GM19099 (cell line): ENCODE measurements around the gene CCDC169.

Experiments
- POLR2A ChIP-seq: IDR thresholded peaks from 3 replicates; pipeline ENCODE4 v1.6.1; 2011; ENCODE audit warnings: low read depth; ENCODE audit not compliant: insufficient read length; ENCODE audit errors: extremely low read depth

The CCDC169 gene

GRCh38 chr13:36328821-36329220 is 31.2 kb upstream of the CCDC169 start:
- TF ChIP-seq POLR2A, result no peak

GRCh38 chr13:36325912-36326311 is 28.3 kb upstream of the CCDC169 start:
- TF ChIP-seq POLR2A, result no peak

- TF ChIP-seq POLR2A, result no peak
These were observed 26.4 kb upstream of the CCDC169 start for GRCh38 chr13:36323951-36324566.

- TF ChIP-seq POLR2A, result no peak
These were observed 25.8 kb upstream of the CCDC169 start for GRCh38 chr13:36323408-36323807.

- no peak for TF ChIP-seq POLR2A
These were observed 15.7 kb upstream of the CCDC169 start for GRCh38 chr13:36313047-36313969.

- TF ChIP-seq POLR2A, result no peak
These were observed 12.9 kb upstream of the CCDC169 start for GRCh38 chr13:36310417-36311108.

GRCh38 chr13:36302289-36302688 is 4.7 kb upstream of the CCDC169 start:
- TF ChIP-seq POLR2A, result no peak

- TF ChIP-seq POLR2A, result no peak
These were observed 988 bp upstream of the CCDC169 start for GRCh38 chr13:36298535-36299068.

- no peak for TF ChIP-seq POLR2A
These were observed 3.5 kb downstream of the CCDC169 start for GRCh38 chr13:36294096-36294495.

- TF ChIP-seq POLR2A, result no peak
These were observed 4.1 kb downstream of the CCDC169 start for GRCh38 chr13:36293497-36293896.

- TF ChIP-seq POLR2A, result no peak
These were observed 8.7 kb downstream of the CCDC169 start for GRCh38 chr13:36288794-36289391.

- no peak for TF ChIP-seq POLR2A
These were observed 11.6 kb downstream of the CCDC169 start for GRCh38 chr13:36286006-36286405.

- no peak for TF ChIP-seq POLR2A
These were observed 14.7 kb downstream of the CCDC169 start for GRCh38 chr13:36282821-36283432.

- TF ChIP-seq POLR2A, result no peak
These were observed 22.2 kb downstream of the CCDC169 start for GRCh38 chr13:36275190-36276002.
